GM11168 (cell line): Measurements from ENCODE around the gene KRT33B.

Experiments used
- in situ Hi-C: fragments of 300-500 bp; cut with MboI; formaldehyde crosslinking; loops from one replicate; pipeline ENCODE4 v1.12.0; 2022; ENCODE audit warnings: low sequenced_read_pairs; ENCODE audit not compliant: unreplicated experiment

The KRT33B gene

DNA sequence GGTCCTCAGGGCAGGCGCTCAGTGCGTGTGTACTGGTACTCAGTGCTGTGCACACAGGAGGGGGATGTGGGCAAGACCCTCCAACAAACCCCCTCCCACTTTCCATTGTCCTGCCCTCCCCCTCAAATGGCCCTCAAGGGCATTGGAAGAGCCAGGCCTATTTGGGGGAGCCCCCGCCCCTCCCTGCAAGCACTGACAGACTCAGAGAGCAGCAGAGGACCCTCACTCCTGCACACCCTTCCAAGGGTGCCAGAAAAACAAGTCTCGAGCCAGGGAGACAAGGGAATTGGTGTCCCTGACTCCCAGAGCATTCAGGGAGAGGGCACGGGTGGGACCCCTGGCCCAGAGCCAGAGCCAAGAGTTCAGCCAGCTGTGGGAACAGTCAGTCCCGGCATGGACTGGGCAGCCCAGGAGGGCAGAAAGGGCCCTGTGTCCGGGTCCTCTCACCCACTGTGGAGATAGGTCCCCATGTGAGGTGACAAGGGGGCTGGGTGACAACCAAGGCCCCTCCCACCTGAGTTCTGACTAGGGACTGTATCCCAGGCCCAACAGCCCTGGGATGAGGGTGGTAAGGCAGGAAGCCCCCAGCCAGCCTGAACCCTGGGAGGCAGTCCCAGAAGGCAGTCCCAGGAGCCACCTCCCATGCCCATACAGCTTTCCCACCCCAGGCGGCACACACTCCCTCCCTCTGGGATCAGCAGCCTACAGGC is 42.0 kb downstream of the KRT33B start:
- in situ Hi-C loops = no loop called here

GRCh38 chr17:41326173-41327145 is 43.2 kb downstream of the KRT33B start:
- in situ Hi-C loops = no loop called here

DNA sequence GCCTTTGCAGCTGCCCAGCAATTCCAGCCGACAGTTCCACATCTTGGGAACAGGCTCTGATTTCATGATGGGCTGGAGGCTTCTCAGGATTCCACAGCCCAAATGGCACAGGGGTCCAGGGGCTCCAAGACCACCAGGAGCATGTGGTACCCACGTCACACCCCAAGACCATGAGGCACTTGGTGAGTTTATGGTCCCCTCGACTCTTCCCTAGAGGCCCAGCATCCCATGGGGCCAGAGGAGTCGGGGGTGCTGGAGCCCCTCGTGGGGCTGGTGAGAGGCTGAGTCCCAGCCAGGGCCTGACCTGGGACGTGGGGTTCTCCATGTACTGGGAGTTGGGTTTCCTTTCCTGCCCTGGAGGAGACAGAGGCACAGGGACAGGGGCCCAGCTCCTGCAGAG is 44.0 kb downstream of the KRT33B start:
- in situ Hi-C loops = no loop called here

DNA sequence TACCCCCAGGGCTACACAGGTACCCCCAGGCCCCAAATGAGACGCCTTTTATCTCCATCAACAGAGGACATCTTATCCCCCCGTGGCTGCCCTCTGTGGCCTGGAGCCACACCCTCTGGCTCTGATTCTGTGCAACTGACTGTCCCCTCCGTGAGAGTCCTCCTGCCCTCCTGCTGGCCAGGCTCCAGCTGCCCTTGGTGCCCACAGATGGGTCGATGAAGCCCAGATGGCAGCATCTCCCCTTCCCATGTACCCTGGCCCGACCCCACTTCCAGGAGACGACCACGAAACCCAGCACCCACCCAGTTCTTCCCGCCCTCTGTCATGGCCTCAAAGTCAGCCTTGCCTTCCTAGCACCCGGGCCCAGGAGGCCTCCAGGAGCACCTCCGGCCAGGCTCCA is 44.5 kb downstream of the KRT33B start:
- in situ Hi-C loops = no loop called here

- in situ Hi-C loops = loop anchor here (25.0 kb wide), 1 partner anchor 412 kb away; no protein-coding TSS in a partner anchor
Observed at GRCh38 chr17:41324180-41325075, 45.2 kb downstream of the KRT33B start.

DNA sequence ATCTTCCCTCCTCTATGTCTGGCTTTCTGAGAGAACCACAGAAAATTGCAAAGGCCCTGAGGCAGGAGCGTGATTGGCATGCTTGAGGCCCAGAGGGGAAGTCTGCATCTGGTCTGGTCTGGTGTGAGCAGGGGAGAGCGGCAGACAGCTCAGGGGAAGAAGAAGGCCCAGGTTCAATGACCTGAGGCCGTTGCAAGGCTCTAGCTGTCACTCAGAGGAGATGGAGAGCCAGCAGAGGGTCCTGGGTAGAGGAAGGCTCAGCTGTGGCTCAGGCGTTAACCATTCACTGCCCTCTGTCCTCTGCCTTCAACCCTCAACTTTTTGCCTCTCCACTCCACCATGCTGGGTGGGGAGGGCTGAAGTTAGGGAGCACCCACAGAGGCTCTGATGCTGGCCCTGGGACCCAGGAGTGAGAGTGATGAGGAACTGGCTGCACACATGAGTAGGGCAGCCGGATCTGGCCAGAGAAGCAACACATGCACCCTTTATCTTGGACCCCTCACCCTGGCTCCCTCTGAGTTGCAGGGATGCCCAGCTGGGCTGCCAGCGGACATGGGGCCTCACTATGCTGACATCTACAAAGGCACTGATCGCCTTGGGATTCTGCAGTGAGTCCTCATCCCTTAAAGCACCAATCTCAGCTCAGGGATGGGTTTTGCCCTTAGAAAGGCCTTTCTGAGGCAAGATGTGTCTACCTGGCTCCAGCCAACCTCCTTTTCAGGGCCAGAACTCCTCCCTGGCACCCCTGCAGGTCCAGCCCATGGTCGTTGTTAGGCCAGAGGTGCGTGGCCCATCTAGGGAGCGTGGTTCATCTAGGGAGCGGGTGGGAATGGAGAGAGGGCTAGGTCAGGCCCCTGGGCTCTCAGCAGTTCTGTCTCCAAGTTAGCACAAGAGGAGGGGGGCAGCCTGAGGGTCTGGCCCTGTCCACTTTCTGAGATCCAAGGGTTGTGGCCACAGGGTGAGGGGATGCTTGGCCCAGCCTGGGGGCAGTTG is 46.4 kb downstream of the KRT33B start:
- in situ Hi-C loops = loop anchor here (25.0 kb wide), 1 partner anchor 411 kb away; no protein-coding TSS in a partner anchor

DNA sequence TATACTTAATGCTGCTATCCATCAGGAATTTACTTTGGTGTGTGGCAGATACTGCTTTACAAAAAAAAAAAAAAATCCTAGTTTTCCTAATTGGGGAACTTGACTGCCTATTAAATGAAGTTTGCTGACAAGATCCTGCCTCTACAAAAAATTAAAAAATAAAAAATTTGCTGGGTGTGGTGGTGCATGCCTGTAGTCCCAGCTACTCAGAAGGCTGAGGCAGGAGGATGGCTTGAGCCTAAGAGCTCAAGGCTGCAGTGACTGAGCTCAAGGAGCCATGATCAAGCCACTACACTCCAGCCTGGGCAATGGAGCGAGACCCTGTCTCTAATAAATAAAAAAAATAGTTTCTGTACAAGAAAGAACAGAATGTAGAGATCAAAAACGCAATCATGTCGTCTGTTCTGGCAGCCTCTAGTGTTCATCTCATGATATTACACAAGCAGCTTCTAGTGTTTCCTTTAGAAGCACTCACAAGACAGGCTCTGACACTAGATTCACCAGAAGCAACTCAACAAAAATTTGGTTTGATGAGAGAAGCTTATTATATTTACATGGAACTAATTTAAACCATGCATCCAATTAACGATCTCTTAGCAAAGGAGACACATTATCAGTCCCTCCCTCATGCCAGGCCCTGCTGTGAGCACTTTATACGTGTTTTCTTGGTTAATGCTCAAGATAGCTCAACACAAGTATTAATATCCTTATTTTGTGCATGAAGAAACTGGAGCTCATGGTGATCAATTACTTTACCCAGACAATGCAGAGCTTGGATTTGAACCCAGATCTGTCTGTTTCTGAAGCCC is 47.3 kb downstream of the KRT33B start:
- in situ Hi-C loops = loop anchor here (25.0 kb wide), 1 partner anchor 410 kb away; no protein-coding TSS in a partner anchor

GRCh38 chr17:41318231-41318630 is 51.4 kb downstream of the KRT33B start:
- in situ Hi-C loops = loop anchor here (25.0 kb wide), 1 partner anchor 406 kb away; no protein-coding TSS in a partner anchor

GRCh38 chr17:41315814-41316445 is 53.7 kb downstream of the KRT33B start:
- in situ Hi-C loops = loop anchor here (25.0 kb wide), 1 partner anchor 404 kb away; no protein-coding TSS in a partner anchor

- in situ Hi-C loops = loop anchor here (25.0 kb wide), 1 partner anchor 403 kb away; no protein-coding TSS in a partner anchor
Observed at GRCh38 chr17:41315204-41315794, 54.3 kb downstream of the KRT33B start, which contains the start of gene KRTAP17-1. Gene KRTAP17-1, minus strand, starts transcription at chr17:41315710. Its CDS starts 60 bp downstream, at chr17:41315650.
